Uterus (tissue), 2 donors: ENCODE data around the gene ZSWIM1.

Experiments
- CTCF ChIP-seq, 4 experiments: fragments of 200-600 bp in 2 of 4; fragments of 450-650 bp in 2 of 4; sonication (generic) in 2 of 4; IDR thresholded peaks; one replicate each; pipeline ENCODE4 v1.5.1; 2016 to 2019; ENCODE audit warnings: antibody characterized with exemption in 4 of 4, mild to moderate bottlenecking in 2 of 4, moderate library complexity in 1 of 4
- POLR2A ChIP-seq, 2 donors: fragments of 450-650 bp; IDR thresholded peaks; one replicate each; pipeline ENCODE4 v1.6.1; 2016; ENCODE audit warnings: antibody characterized with exemption in 2 of 2, mild to moderate bottlenecking in 1 of 2, moderate library complexity in 1 of 2

GRCh38 chr20:45898285-45898684 is 17.3 kb downstream of the ZSWIM1 start:
- TF ChIP-seq CTCF (IDR thresholded peaks at IDR 0.05) (no peak), POLR2A (IDR thresholded peaks at IDR 0.05) (no peak)
